MM.1S (cell line): Measurements from ENCODE around the gene SCUBE3.

Experiments
- DNase-seq: peaks from one replicate; pipeline ENCODE4 v3.0.0-alpha.2; 2015
- H2AFZ ChIP-seq: fragments of 300-600 bp; sonication (generic); 2 replicates; pipeline ENCODE4 v1.6.0; 2016; ENCODE audit warnings: antibody characterized with exemption, low read length
- H3F3A ChIP-seq: fragments of 300-600 bp; sonication (generic); 2 replicates; pipeline ENCODE4 v1.6.1; 2016; ENCODE audit warnings: mild to moderate bottlenecking, antibody characterized with exemption, low read length, moderate library complexity, mixed read lengths; ENCODE audit not compliant: insufficient read depth
- H3K27ac ChIP-seq: fragments of 300-600 bp; sonication (generic); 2 replicates; pipeline ENCODE4 v1.5.1; 2016; ENCODE audit warnings: mild to moderate bottlenecking, low read length
- H3K27me3 ChIP-seq: fragments of 300-600 bp; sonication (generic); replicated peaks from 2 replicates; pipeline ENCODE4 v1.6.0; 2016; ENCODE audit warnings: low read length; ENCODE audit not compliant: insufficient read depth
- H3K36me3 ChIP-seq: fragments of 300-600 bp; sonication (generic); replicated peaks from 2 replicates; pipeline ENCODE4 v1.6.1; 2016; ENCODE audit warnings: mild to moderate bottlenecking, low read length, mixed read lengths; ENCODE audit not compliant: insufficient read depth
- H3K4me1 ChIP-seq: fragments of 300-600 bp; sonication (generic); 2 replicates; pipeline ENCODE4 v1.6.1; 2016; ENCODE audit warnings: low read length, mixed read lengths
- H3K4me2 ChIP-seq: fragments of 300-600 bp; sonication (generic); 2 replicates; pipeline ENCODE4 v1.6.0; 2016; ENCODE audit warnings: low read depth, low read length
- H3K4me3 ChIP-seq: fragments of 300-600 bp; sonication (generic); 2 replicates; pipeline ENCODE4 v1.5.1; 2016; ENCODE audit warnings: low read length, mixed read lengths
- H3K79me2 ChIP-seq: fragments of 300-600 bp; sonication (generic); 2 replicates; pipeline ENCODE4 v1.6.1; 2016; ENCODE audit warnings: mixed run types, low read length, mixed read lengths
- H3K9ac ChIP-seq: fragments of 300-600 bp; sonication (generic); 2 replicates; pipeline ENCODE4 v1.6.1; 2016; ENCODE audit warnings: low read length, mixed read lengths
- H3K9me2 ChIP-seq: fragments of 300-600 bp; sonication (generic); replicated peaks from 2 replicates; pipeline ENCODE4 v1.6.1; 2016; ENCODE audit warnings: mild to moderate bottlenecking, low read length, mixed read lengths; ENCODE audit not compliant: insufficient read depth
- H3K9me3 ChIP-seq: fragments of 300-600 bp; sonication (generic); replicated peaks from 2 replicates; pipeline ENCODE4 v1.6.1; 2016; ENCODE audit warnings: mild to moderate bottlenecking, low read length, mixed read lengths; ENCODE audit not compliant: insufficient read depth
- H4K20me1 ChIP-seq: fragments of 300-600 bp; sonication (generic); 2 replicates; pipeline ENCODE4 v1.6.1; 2016; ENCODE audit warnings: mild to moderate bottlenecking, low read length, moderate library complexity, mixed read lengths; ENCODE audit not compliant: insufficient read depth
- EZH2 ChIP-seq: fragments of 300-600 bp; sonication (generic); optimal IDR thresholded peaks from 2 replicates; pipeline ENCODE3; 2017; ENCODE audit warnings: low read depth, mild to moderate bottlenecking, antibody characterized with exemption, low read length, mixed read lengths
- EZH2phosphoT487 ChIP-seq: fragments of 300-600 bp; sonication (generic); IDR thresholded peaks from 2 replicates; pipeline ENCODE4 v1.6.1; 2018; ENCODE audit warnings: antibody characterized with exemption, low read length
- TF ChIP-seq, protein P1 (sequence below): fragments of 300-600 bp; sonication (generic); IDR thresholded peaks from 2 replicates; pipeline ENCODE4 v1.5.1; 2016; ENCODE audit warnings: antibody characterized with exemption, low read length, mixed read lengths

The SCUBE3 gene

DNA sequence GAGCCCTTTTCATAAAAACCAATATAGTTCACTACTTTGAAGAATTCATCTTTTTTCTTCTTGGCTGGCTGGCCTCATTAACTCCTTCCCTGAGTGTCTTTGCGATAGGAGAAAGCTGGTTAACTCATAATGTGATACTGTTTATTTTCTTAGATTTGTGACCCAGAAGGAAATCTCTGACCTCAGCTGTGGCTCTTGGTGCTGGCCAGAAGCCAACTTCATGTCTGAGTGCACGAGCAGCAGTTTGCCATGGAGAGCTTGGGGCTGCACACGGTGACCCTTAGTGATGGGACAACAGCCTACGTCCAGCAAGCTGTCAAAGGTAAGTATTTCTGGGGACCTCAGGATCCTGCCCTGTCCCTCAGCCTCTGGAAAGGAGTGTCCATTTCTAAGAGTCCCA is 67.1 kb downstream of the SCUBE3 start:
- Histone ChIP-seq H3K27me3 (no peaks in the 10 kb centered on the region), H3K4me2 (no peak overlapping the region), H4K20me1 (no peaks in the 10 kb centered on the region), H3K4me1 (no peaks in the 10 kb centered on the region), H3K36me3 (no peaks in the 10 kb centered on the region), H3K9me2 (no peaks in the 10 kb centered on the region), H3K27ac (no peak overlapping the region), H3K9ac (no peak overlapping the region), H3K79me2 (no peaks in the 10 kb centered on the region), H3K9me3 (no peaks in the 10 kb centered on the region), H3K4me3 (no peak overlapping the region), H2AFZ (no peak overlapping the region), H3F3A (no peaks in the 10 kb centered on the region)
- no peak for TF ChIP-seq EZH2phosphoT487
- TF ChIP-seq, protein P1, sequence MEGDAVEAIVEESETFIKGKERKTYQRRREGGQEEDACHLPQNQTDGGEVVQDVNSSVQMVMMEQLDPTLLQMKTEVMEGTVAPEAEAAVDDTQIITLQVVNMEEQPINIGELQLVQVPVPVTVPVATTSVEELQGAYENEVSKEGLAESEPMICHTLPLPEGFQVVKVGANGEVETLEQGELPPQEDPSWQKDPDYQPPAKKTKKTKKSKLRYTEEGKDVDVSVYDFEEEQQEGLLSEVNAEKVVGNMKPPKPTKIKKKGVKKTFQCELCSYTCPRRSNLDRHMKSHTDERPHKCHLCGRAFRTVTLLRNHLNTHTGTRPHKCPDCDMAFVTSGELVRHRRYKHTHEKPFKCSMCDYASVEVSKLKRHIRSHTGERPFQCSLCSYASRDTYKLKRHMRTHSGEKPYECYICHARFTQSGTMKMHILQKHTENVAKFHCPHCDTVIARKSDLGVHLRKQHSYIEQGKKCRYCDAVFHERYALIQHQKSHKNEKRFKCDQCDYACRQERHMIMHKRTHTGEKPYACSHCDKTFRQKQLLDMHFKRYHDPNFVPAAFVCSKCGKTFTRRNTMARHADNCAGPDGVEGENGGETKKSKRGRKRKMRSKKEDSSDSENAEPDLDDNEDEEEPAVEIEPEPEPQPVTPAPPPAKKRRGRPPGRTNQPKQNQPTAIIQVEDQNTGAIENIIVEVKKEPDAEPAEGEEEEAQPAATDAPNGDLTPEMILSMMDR: no peak
- no peak for TF ChIP-seq EZH2
- DNase-seq: no peak

DNA sequence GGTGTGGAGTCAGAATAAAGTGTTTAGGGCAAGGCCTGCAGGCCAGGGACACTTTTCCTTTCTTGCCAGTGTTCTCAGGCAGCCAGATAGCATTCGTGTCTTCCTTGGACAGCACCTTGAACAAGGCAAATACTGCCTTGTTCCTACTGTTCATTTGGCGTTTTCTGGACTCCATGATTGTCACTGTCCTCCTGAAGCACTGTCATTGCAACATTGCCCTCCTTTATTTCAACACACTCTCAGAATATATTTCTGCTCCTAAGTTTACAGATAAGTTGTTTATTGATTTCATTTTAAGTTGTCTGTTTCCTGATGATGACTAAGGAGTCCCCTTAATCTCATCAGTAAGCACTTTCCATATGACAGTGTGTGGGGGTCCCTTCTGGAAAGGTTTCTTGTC is 68.7 kb downstream of the SCUBE3 start:
- Histone ChIP-seq H3K4me2 (no peak overlapping the region), H3K79me2 (no peaks in the 10 kb centered on the region), H3K36me3 (no peaks in the 10 kb centered on the region), H2AFZ (no peak overlapping the region), H3K9ac (no peak overlapping the region), H3K9me2 (no peaks in the 10 kb centered on the region), H3K27me3 (no peaks in the 10 kb centered on the region), H3K4me1 (no peaks in the 10 kb centered on the region), H3F3A (no peaks in the 10 kb centered on the region), H3K4me3 (no peak overlapping the region), H3K27ac (no peak overlapping the region), H3K9me3 (no peaks in the 10 kb centered on the region), H4K20me1 (no peaks in the 10 kb centered on the region)
- TF ChIP-seq EZH2phosphoT487 (no peak), EZH2 (no peak)
- TF ChIP-seq, protein P1: no peak
- DNase-seq: no peak

DNA sequence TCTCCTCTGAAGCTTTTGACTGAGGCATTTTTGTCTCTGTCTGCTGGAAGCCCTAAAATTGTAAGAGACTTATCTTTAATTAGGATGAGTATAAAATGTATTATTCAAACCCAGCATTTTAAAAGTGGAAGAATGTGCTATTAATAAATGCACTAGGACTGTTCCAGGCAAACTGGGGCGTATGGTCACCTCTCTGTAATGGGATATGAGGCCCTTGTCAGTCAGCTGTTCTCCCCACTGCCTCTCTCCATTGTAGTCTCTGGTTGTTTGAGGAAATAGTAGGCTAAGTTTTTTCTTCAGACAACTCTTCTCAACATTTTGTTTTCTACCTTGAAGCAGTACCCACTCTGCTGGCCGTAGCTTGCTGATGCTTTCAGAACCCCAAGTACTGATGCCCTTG is 69.6 kb downstream of the SCUBE3 start:
- Histone ChIP-seq H4K20me1 (no peaks in the 10 kb centered on the region), H3K4me3 (no peak overlapping the region), H3K27me3 (no peaks in the 10 kb centered on the region), H3K79me2 (no peaks in the 10 kb centered on the region), H3K27ac (no peak overlapping the region), H3K4me1 (no peaks in the 10 kb centered on the region), H3K9me2 (no peaks in the 10 kb centered on the region), H3K36me3 (no peaks in the 10 kb centered on the region), H2AFZ (no peak overlapping the region), H3K4me2 (no peak overlapping the region), H3K9ac (no peak overlapping the region), H3K9me3 (no peaks in the 10 kb centered on the region), H3F3A (no peaks in the 10 kb centered on the region)
- TF ChIP-seq EZH2 (no peak), EZH2phosphoT487 (no peak)
- TF ChIP-seq, protein P1: no peak
- no peak for DNase-seq
